Adrenal gland (tissue), 12 donors: ENCODE measurements around the gene NHS. TPM values are rescaled to one million over a fixed set of nuclear protein-coding genes. Genes with fewer than 3 reads are reported as not detected.

ENCODE experiments used
- DNase-seq, 7 donors: peaks; one replicate each; pipeline ENCODE4 v3.0.0-alpha.2; 2019 to 2020
- H3K27ac ChIP-seq, 5 donors: fragments of 200-600 bp; sonication (generic) in 4 of 5; 1 replicate in 3 of 5; 2 replicates in 2 of 5; pipeline versions ENCODE4 v1.5.1 to v1.8.0; 2016 to 2020; ENCODE audit warnings: mild to moderate bottlenecking in 1 of 5
- H3K27me3 ChIP-seq: fragments of 200-600 bp; 2 replicates; pipeline ENCODE4 v1.8.0; 2021
- H3K36me3 ChIP-seq, 2 donors: fragments of 200-600 bp; replicated peaks in 1 of 2; 1 replicate in 1 of 2; 2 replicates in 1 of 2; pipeline versions ENCODE4 v1.5.1 to v1.8.0; 2018 to 2022
- H3K4me1 ChIP-seq, 2 donors: fragments of 200-600 bp; replicated peaks in 1 of 2; 1 replicate in 1 of 2; 2 replicates in 1 of 2; pipeline versions ENCODE4 v1.5.1 to v1.8.0; 2018 to 2021
- H3K4me3 ChIP-seq, 4 donors: fragments of 200-600 bp; sonication (generic) in 3 of 4; one replicate each; pipeline ENCODE4 v1.5.1; 2016 to 2018
- H3K9me3 ChIP-seq, 3 donors: fragments of 200-600 bp; sonication (generic) in 1 of 3; replicated peaks in 1 of 3; 1 replicate in 2 of 3; 2 replicates in 1 of 3; pipeline versions ENCODE4 v1.5.1 to v1.8.0; 2016 to 2021
- POLR2A ChIP-seq, 2 donors: fragments of 450-650 bp; IDR thresholded peaks; one replicate each; pipeline ENCODE4 v1.6.1; 2017; ENCODE audit warnings: antibody characterized with exemption in 2 of 2, mild to moderate bottlenecking in 2 of 2, moderate library complexity in 1 of 2
- WGBS, 4 donors: extraction: QIAGEN DNeasy Blood & Tissue Kit in 2 of 4; methylation state at CpG; one replicate each; pipeline versions ENCODE4 v1.1.5 to v1.1.7; 2013 to 2017; 5-methylcytosine and 5-hydroxymethylcytosine counted together
- intact Hi-C, 2 donors: fragments of 100-400 bp; cut with DNase I; formaldehyde crosslinking; loops; one replicate each; pipeline versions ENCODE4 v1.14.1 to v1.15.0; 2022 to 2023
- polyA plus RNA-seq, 3 donors: library from polyadenylated mRNA; stranded (reverse); fragments of 200-250 nt in 2 of 3; fragments of 350-450 nt in 1 of 3; fragmentation: Illumina TruSeq in 1 of 3; extraction: RNeasy Lipid Tissue Mini Kit (QIAGEN cat#74804) in 1 of 3; gene quantifications; one replicate each; pipeline ENCODE4 v1.2.3, GENCODE V29; 2013 to 2014
- total RNA-seq, 9 donors: library from RNA; depleted of rRNA in 4 of 9; stranded (reverse); fragments of >200 nt in 4 of 9; fragments of 120-200 nt in 1 of 9; fragmentation: NEBNext Ultra II Directional in 1 of 9; extraction: Animal tissue kit (Norgen Biotek cat#: 25700) in 1 of 9; gene quantifications; one replicate each; pipeline versions ENCODE4 v1.1.0 to v1.2.4, GENCODE V29; 2013 to 2023
- TF ChIP-seq, protein P1 (sequence below), 6 experiments: fragments of 450-650 bp in 4 of 6; fragments of 200-600 bp in 2 of 6; sonication (generic) in 1 of 6; IDR thresholded peaks; 1 replicate in 5 of 6; 2 replicates in 1 of 6; pipeline versions ENCODE4 v1.5.1 to v1.8.0; 2016 to 2021; ENCODE audit warnings: antibody characterized with exemption in 6 of 6, mild to moderate bottlenecking in 2 of 6, moderate library complexity in 1 of 6
- donor health status: healthy with polysubstance abuse.
- donor health status: Bipolar disorder and iron deficiency.
- donor health status: DM: yes; HTN: yes; CAD: no.
- donor health status: DM: no; HTN: no; CAD: no.
- donor health status: DM: no; HTN: no; CAD: no.
- donor health status: DM: yes; HTN: yes; CAD: no.

Gene NHS
- total and polyA plus RNA-seq, 12 donors: 4.4 to 12.5 (median 6.8) TPM

DNA sequence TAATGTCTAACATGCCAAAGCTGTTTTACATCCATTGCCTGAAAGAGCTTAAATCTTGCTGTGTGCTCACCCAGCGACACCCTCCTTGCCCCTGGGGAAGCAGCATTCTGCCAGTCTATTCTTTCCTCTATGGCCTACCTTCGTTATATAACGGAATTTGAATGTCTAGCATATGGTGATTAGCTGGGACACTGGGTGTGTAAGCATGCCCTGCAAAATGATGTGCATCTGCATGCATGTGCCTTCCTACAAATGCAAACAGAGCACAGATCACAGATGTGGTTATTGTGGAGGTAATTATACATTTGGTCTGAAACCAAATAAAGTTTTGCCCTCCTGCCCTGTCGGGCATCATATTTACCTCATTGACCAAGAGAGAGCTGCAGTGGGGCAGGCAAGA is 90.8 kb downstream of the NHS start:
- Histone ChIP-seq H3K27ac (no peak overlapping the region), H3K4me3 (no peak overlapping the region), H3K4me1 (no peaks in the 10 kb centered on the region), H3K9me3 (no peaks in the 10 kb centered on the region), H3K27me3 (peaks cover 5% of the 10 kb centered on the region), H3K36me3 (no peaks in the 10 kb centered on the region)
- 72 to 99% (median 91%) methylated on average over 4 of the region's 4 CpGs for WGBS, 4 donors
- DNase-seq: no peak
- intact Hi-C loops: no loop called here
- TF ChIP-seq, protein P1, sequence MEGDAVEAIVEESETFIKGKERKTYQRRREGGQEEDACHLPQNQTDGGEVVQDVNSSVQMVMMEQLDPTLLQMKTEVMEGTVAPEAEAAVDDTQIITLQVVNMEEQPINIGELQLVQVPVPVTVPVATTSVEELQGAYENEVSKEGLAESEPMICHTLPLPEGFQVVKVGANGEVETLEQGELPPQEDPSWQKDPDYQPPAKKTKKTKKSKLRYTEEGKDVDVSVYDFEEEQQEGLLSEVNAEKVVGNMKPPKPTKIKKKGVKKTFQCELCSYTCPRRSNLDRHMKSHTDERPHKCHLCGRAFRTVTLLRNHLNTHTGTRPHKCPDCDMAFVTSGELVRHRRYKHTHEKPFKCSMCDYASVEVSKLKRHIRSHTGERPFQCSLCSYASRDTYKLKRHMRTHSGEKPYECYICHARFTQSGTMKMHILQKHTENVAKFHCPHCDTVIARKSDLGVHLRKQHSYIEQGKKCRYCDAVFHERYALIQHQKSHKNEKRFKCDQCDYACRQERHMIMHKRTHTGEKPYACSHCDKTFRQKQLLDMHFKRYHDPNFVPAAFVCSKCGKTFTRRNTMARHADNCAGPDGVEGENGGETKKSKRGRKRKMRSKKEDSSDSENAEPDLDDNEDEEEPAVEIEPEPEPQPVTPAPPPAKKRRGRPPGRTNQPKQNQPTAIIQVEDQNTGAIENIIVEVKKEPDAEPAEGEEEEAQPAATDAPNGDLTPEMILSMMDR (IDR thresholded peaks at IDR 0.05): no peak
- TF ChIP-seq POLR2A (IDR thresholded peaks at IDR 0.05): no peak

DNA sequence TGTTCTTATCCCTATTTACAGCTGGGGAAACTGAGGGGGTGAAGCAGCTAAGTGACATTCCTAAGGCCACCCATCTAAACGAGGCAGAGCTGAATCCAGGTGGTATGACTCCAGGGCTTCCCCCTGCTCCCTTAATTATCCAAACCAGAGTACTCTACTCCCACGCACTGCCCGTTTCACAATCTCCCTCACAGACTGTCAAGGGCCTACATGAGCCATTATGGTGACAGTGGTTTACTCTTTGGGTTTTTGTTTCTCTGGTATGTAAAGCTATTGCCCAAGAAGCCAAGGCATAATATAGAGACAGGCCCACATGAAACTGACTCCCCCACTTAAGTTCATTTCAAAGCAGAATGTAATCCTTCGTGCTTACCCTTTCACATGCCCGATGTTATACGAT is 95.1 kb downstream of the NHS start:
- H3K27me3 ChIP-seq: peaks cover 5% of the 10 kb centered on the region
- H3K4me3 ChIP-seq: no peak overlapping the region
- intact Hi-C loops: no loop called here
- peaks cover 0 to 8% of the 10 kb centered on the region in 2 donors for H3K4me1 ChIP-seq
- no peaks in the 10 kb centered on the region for H3K36me3 ChIP-seq
- no peak for TF ChIP-seq POLR2A (IDR thresholded peaks at IDR 0.05)
- TF ChIP-seq, protein P1 (IDR thresholded peaks at IDR 0.05): no peak
- no peaks in the 10 kb centered on the region for H3K9me3 ChIP-seq
- no peak overlapping the region for H3K27ac ChIP-seq
- WGBS, 4 donors: 79 to 95% (median 83%) methylated on average over 6 of the region's 6 CpGs
- DNase-seq: no peak

DNA sequence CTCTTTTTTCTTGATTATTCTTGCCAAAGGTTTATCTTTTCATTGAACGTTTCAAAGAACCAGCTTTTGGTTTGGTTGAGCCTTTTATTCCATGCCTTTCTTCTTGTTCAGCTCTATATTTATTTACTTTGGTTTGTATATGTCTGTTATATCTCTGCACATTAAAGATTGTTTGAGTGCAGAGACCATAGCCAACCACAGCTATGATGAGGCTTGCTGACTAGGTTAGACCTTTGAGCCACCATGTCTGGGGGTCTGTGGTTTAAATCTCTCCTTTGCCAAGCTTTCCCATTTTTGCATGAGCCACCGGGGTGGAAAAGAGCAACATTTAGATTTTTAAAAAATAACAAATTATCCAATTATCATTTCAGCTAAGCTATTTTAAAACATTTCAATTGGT is 96.1 kb downstream of the NHS start:
- TF ChIP-seq, protein P1 (IDR thresholded peaks at IDR 0.05): no peak
- no peak for TF ChIP-seq POLR2A (IDR thresholded peaks at IDR 0.05)
- 63 to 91% (median 83%) methylated on average over 2 of the region's 2 CpGs for WGBS, 4 donors
- no peak overlapping the region for H3K4me3 ChIP-seq
- peaks cover 0 to 15% of the 10 kb centered on the region in 2 donors for H3K4me1 ChIP-seq
- no peaks in the 10 kb centered on the region for H3K36me3 ChIP-seq
- intact Hi-C loops: no loop called here
- no peak for DNase-seq
- H3K27ac ChIP-seq: no peak overlapping the region
- H3K27me3 ChIP-seq: peaks cover 5% of the 10 kb centered on the region
- no peaks in the 10 kb centered on the region for H3K9me3 ChIP-seq

DNA sequence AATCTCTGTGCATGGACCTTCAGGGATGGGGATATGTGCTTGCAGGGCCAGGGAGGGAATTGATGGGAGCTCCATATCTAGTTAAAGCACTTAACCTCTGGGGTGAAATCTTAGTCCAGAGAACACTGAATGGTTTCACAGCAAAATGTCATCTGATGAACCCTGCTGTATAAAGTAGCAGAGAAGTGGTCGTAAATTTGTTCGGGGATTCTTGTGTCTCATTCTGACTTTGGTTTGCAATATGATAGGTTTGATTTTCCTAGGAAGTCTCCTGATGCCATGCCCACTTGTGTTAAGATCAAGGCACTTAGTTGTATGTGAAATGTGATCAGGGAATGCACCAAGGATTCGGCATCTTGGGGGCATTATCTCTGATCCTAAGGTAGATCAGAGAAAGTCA is 96.9 kb downstream of the NHS start:
- peaks cover 0 to 15% of the 10 kb centered on the region in 2 donors for H3K4me1 ChIP-seq
- 80 to 99% (median 90%) methylated on average over 2 to 3 of the region's 3 CpGs for WGBS, 4 donors
- TF ChIP-seq, protein P1 (IDR thresholded peaks at IDR 0.05): no peak
- no peak for TF ChIP-seq POLR2A (IDR thresholded peaks at IDR 0.05)
- H3K27me3 ChIP-seq: peaks cover 5% of the 10 kb centered on the region
- H3K9me3 ChIP-seq: no peaks in the 10 kb centered on the region
- no peak for DNase-seq
- H3K36me3 ChIP-seq: no peaks in the 10 kb centered on the region
- intact Hi-C loops: no loop called here
- no peak overlapping the region for H3K4me3 ChIP-seq
- no peak overlapping the region for H3K27ac ChIP-seq
